ENCODE results near the gene CEACAM5.
"Not testable (repeated sequence)": the region's sequence is repeated elsewhere in the genome, so short reads cannot be mapped to it uniquely, and the experiment has no call there.

Gene CEACAM5

GRCh38 chr19:41707871-41708371, 505 bp upstream of the CEACAM5 start:
- DNase-seq (no peak), ATAC-seq (no peak)
- H3K27me3 Mint-ChIP-seq = peaks cover 54% of the 10 kb centered on the region
- no peaks in the 10 kb centered on the region for H3K36me3 Mint-ChIP-seq (ENCODE audit: low read depth)
- no peak overlapping the region for H3K27ac Mint-ChIP-seq
- H3K4me1 Mint-ChIP-seq = peaks cover 2% of the 10 kb centered on the region
- H3K9me3 Mint-ChIP-seq = no peaks in the 10 kb centered on the region
- no peak overlapping the region for H3K4me3 Mint-ChIP-seq

- peaks cover 61% of the 10 kb centered on the region for H3K27me3 Mint-ChIP-seq
- not testable (repeated sequence) for H3K4me1 Mint-ChIP-seq
Observed at GRCh38 chr19:41709516-41709915, 1.1 kb downstream of the CEACAM5 start.

GRCh38 chr19:41709951-41710645, 1.7 kb downstream of the CEACAM5 start:
- ATAC-seq = no peak
- Mint-ChIP-seq H3K36me3 (ENCODE audit: low read depth) (no peaks in the 10 kb centered on the region), H3K27me3 (peaks cover 55% of the 10 kb centered on the region), H3K27ac (no peak overlapping the region), H3K4me3 (no peak overlapping the region), H3K9me3 (no peaks in the 10 kb centered on the region), H3K4me1 (peaks cover 2% of the 10 kb centered on the region)
- DNase-seq = no peak

More at GRCh38 chr19:41709516-41709915, 1.1 kb downstream of the CEACAM5 start:
- not testable (repeated sequence) for DNase-seq; H3K27ac Mint-ChIP-seq; H3K9me3 Mint-ChIP-seq; H3K36me3 Mint-ChIP-seq (ENCODE audit: low read depth); ATAC-seq; H3K4me3 Mint-ChIP-seq

- ATAC-seq (no peak), DNase-seq (no peak)
- Mint-ChIP-seq H3K27me3 (peaks cover 50% of the 10 kb centered on the region), H3K4me3 (no peak overlapping the region), H3K9me3 (no peaks in the 10 kb centered on the region), H3K4me1 (peaks cover 2% of the 10 kb centered on the region), H3K27ac (no peak overlapping the region), H3K36me3 (ENCODE audit: low read depth) (no peaks in the 10 kb centered on the region)
Observed at GRCh38 chr19:41711376-41712261, 3.2 kb downstream of the CEACAM5 start.

- DNase-seq (no peak), ATAC-seq (no peak)
- H3K9me3 Mint-ChIP-seq = no peaks in the 10 kb centered on the region
- H3K27me3 Mint-ChIP-seq = peaks cover 50% of the 10 kb centered on the region
- H3K27ac Mint-ChIP-seq = no peak overlapping the region
- no peaks in the 10 kb centered on the region for H3K4me1 Mint-ChIP-seq
- no peak overlapping the region for H3K4me3 Mint-ChIP-seq
- no peaks in the 10 kb centered on the region for H3K36me3 Mint-ChIP-seq (ENCODE audit: low read depth)
Observed at GRCh38 chr19:41714598-41714997, 6.2 kb downstream of the CEACAM5 start.

GRCh38 chr19:41718761-41719160, 10.3 kb downstream of the CEACAM5 start:
- Mint-ChIP-seq H3K9me3 (no peaks in the 10 kb centered on the region), H3K4me3 (no peak overlapping the region), H3K27me3 (peaks cover 50% of the 10 kb centered on the region), H3K27ac (no peak overlapping the region), H3K4me1 (no peaks in the 10 kb centered on the region), H3K36me3 (ENCODE audit: low read depth) (no peaks in the 10 kb centered on the region)
- ATAC-seq (no peak), DNase-seq (no peak)

- H3K36me3 Mint-ChIP-seq (ENCODE audit: low read depth) = no peaks in the 10 kb centered on the region
- peaks cover 55% of the 10 kb centered on the region for H3K27me3 Mint-ChIP-seq
- DNase-seq (no peak), ATAC-seq (no peak)
- no peak overlapping the region for H3K4me3 Mint-ChIP-seq
- no peaks in the 10 kb centered on the region for H3K4me1 Mint-ChIP-seq
- no peaks in the 10 kb centered on the region for H3K9me3 Mint-ChIP-seq
- H3K27ac Mint-ChIP-seq = no peak overlapping the region
Observed at GRCh38 chr19:41720103-41720502, 11.7 kb downstream of the CEACAM5 start.

- DNase-seq (no peak), ATAC-seq (no peak)
- H3K4me1 Mint-ChIP-seq = no peaks in the 10 kb centered on the region
- H3K36me3 Mint-ChIP-seq (ENCODE audit: low read depth) = no peaks in the 10 kb centered on the region
- no peak overlapping the region for H3K27ac Mint-ChIP-seq
- peaks cover 66% of the 10 kb centered on the region for H3K27me3 Mint-ChIP-seq
- H3K4me3 Mint-ChIP-seq = no peak overlapping the region
- no peaks in the 10 kb centered on the region for H3K9me3 Mint-ChIP-seq
Observed at GRCh38 chr19:41726493-41726892, 18.1 kb downstream of the CEACAM5 start.

GRCh38 chr19:41734156-41734555, 25.7 kb downstream of the CEACAM5 start:
- no peak for ATAC-seq
- H3K4me1 Mint-ChIP-seq = peaks cover 11% of the 10 kb centered on the region
- H3K36me3 Mint-ChIP-seq (ENCODE audit: low read depth) = no peaks in the 10 kb centered on the region
- no peak for DNase-seq
- H3K27me3 Mint-ChIP-seq = peaks cover 64% of the 10 kb centered on the region
- H3K27ac Mint-ChIP-seq = no peak overlapping the region
- no peaks in the 10 kb centered on the region for H3K9me3 Mint-ChIP-seq
- H3K4me3 Mint-ChIP-seq = no peak overlapping the region

GRCh38 chr19:41734585-41734984, 26.2 kb downstream of the CEACAM5 start:
- Mint-ChIP-seq H3K27ac (no peak overlapping the region), H3K27me3 (peaks cover 64% of the 10 kb centered on the region), H3K4me1 (peaks cover 13% of the 10 kb centered on the region), H3K9me3 (no peaks in the 10 kb centered on the region), H3K4me3 (no peak overlapping the region), H3K36me3 (ENCODE audit: low read depth) (no peaks in the 10 kb centered on the region)
- DNase-seq = no peak
- ATAC-seq = no peak

- H3K4me1 Mint-ChIP-seq = peaks cover 19% of the 10 kb centered on the region
- DNase-seq (no peak), ATAC-seq (no peak)
- H3K36me3 Mint-ChIP-seq (ENCODE audit: low read depth) = no peaks in the 10 kb centered on the region
- no peak overlapping the region for H3K4me3 Mint-ChIP-seq
- no peak overlapping the region for H3K27ac Mint-ChIP-seq
- H3K27me3 Mint-ChIP-seq = peaks cover 64% of the 10 kb centered on the region
- H3K9me3 Mint-ChIP-seq = no peaks in the 10 kb centered on the region
Observed at GRCh38 chr19:41735071-41735600, 26.7 kb downstream of the CEACAM5 start.

- Mint-ChIP-seq H3K27me3 (peaks cover 47% of the 10 kb centered on the region), H3K27ac (no peak overlapping the region), H3K36me3 (ENCODE audit: low read depth) (no peaks in the 10 kb centered on the region), H3K4me1 (peaks cover 35% of the 10 kb centered on the region), H3K4me3 (no peak overlapping the region), H3K9me3 (no peaks in the 10 kb centered on the region)
- DNase-seq (no peak), ATAC-seq (no peak)
Observed at GRCh38 chr19:41739361-41739760, 30.9 kb downstream of the CEACAM5 start.

- peak; percentile 91 for ATAC-seq
- no peaks in the 10 kb centered on the region for H3K9me3 Mint-ChIP-seq
- peak overlapping the region; percentile 57 for H3K4me3 Mint-ChIP-seq
- peaks cover 34% of the 10 kb centered on the region for H3K4me1 Mint-ChIP-seq
- H3K27me3 Mint-ChIP-seq = peaks cover 56% of the 10 kb centered on the region
- no peaks in the 10 kb centered on the region for H3K36me3 Mint-ChIP-seq (ENCODE audit: low read depth)
- H3K27ac Mint-ChIP-seq = peak overlapping the region; percentile 89
- peak; percentile 25 for DNase-seq
Observed at GRCh38 chr19:41740415-41741243, 32.2 kb downstream of the CEACAM5 start.

- no peak overlapping the region for H3K4me3 Mint-ChIP-seq
- H3K27ac Mint-ChIP-seq = peak overlapping the region; percentile 89
Observed at GRCh38 chr19:41741244-41741554, 32.8 kb downstream of the CEACAM5 start.

More at GRCh38 chr19:41741244-41741554, 32.8 kb downstream of the CEACAM5 start:
- Mint-ChIP-seq H3K4me1 (peaks cover 39% of the 10 kb centered on the region), H3K9me3 (no peaks in the 10 kb centered on the region), H3K36me3 (ENCODE audit: low read depth) (no peaks in the 10 kb centered on the region), H3K27me3 (peaks cover 56% of the 10 kb centered on the region)
- ATAC-seq (no peak), DNase-seq (no peak)
